ENCODE data around the gene HOXD11.

GRCh38 chr2:176105730-176106580 lies 1.1 kb upstream of the HOXD11 start:
- TF ChIP-seq CTCF (IDR thresholded peaks at IDR 0.05) (no peak), POLR2A (IDR thresholded peaks at IDR 0.05) (no peak), POLR2AphosphoS5 (IDR thresholded peaks at IDR 0.05) (no peak), EP300 (IDR thresholded peaks at IDR 0.05) (no peak)

Data from suprapubic skin (tissue), 4 donors.